ENCODE data around the gene SEZ6L2.
A peak's percentile ranks its signal among the peaks of the same experiment; 100 is the strongest.
"Not testable (repeated sequence)": the region's sequence is repeated elsewhere in the genome, so short reads cannot be mapped to it uniquely, and the experiment has no call there.

The SEZ6L2 gene

GRCh38 chr16:29881050-29881449 is 18.3 kb downstream of the SEZ6L2 start:
- no peak for DNase-seq

DNA sequence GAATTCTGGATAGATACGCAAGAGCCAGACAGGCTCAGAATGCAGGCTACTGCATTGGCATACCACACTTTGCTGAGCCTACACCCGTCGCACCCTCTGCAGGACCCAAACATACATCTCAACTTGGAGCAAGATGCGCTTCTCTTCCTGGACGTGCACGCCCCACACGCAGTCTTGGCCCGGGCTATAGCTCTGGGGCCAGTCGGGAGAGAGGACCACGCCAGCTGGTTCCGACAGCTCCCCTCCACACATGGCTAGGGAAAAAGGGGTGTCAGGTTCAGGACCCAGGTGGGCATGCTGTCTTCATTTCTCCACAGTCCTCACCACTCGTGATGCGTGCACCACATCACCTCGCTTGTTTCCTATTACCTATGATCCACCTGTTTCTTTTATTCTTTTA is 21.2 kb downstream of the SEZ6L2 start:
- no peak for DNase-seq

DNA sequence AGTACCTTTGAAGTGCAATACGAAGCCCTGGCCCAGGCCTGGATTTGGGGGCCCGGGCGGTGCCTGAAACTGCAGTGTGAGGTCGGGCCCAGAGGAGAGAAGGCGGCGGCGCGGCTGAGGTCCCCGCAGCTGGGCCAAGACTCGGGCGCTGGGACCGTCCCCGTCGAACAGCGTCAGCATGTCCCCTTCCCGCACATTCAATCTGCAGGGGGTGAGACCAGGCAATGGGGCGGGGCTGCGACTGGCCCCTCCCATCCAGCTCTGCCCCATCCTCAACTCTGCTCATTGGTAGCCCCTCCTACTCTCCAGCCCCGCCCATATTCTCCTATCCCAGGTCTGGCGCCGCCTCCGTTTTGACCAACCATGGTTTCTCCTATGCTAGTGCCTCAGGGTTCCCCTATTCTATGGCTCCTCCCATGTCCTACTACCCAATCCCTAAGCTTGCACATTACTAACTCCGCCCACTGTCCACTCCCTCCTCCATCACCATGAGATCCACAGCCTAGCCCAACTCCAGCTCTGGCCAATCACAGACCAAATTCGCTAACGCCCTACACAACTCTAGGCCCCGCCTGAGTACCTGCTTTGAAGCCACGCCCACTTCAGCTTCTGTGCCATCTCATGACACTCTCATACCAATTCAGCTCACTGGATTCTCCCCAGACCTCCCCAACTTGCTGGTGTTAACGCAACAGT is 21.9 kb downstream of the SEZ6L2 start:
- DNase-seq: peak; percentile 37

DNA sequence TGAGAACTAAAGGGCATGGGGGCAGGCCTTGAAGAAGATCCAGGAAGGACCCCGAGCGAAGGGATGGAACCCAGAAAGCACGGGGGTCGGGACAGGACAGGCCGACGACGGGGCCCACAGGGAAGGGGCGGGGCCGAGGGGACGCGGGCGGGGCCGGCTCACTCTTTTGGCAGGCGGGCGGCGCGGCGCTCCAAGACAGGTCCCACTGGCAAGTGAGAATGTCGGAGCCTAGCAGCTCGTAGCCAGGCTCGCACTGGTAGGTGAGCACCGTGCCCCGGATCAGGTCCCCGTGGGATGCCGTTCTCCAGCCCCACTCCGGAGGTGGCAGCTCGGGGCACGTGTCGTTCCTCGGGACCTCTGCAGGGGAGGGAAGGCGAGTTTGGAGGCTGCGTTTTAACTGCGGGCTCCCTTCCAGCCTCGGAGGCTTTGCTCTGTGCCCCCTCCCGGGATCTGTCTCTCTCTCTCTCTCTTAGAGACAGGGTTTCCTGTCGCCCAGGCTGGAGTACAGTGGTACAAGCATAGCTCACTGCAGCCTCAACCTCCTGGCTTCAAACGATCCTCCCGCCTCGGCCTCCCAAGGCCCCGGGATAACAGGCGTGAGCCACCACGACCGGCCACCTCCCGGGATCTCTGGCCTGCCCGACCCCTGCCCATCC is 22.6 kb downstream of the SEZ6L2 start:
- peak; percentile 29 for DNase-seq

DNA sequence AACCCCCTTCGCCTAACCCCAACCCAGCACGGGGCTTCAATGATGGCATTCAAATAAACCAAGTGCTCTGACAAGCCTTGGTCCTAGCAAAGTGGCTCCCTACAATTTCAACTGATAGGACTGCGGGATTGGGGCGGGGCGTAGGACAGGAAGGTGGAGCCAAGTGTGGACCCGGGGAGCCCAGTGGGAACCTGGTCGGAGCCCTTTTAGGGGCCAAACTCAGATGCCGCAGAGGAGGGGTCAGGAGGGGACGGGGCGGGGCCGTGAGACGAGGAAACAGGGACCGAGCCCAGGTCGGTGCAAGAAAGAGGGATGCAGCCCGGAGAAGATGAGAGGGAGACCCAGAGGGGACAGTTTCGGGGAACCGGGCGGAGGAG is 23.1 kb downstream of the SEZ6L2 start:
- DNase-seq: no peak

- DNase-seq: no peak
Measured at GRCh38 chr16:29875206-29875605, 24.1 kb downstream of the SEZ6L2 start.

- no peak for DNase-seq
Measured at GRCh38 chr16:29873319-29873718, 26.0 kb downstream of the SEZ6L2 start.

DNA sequence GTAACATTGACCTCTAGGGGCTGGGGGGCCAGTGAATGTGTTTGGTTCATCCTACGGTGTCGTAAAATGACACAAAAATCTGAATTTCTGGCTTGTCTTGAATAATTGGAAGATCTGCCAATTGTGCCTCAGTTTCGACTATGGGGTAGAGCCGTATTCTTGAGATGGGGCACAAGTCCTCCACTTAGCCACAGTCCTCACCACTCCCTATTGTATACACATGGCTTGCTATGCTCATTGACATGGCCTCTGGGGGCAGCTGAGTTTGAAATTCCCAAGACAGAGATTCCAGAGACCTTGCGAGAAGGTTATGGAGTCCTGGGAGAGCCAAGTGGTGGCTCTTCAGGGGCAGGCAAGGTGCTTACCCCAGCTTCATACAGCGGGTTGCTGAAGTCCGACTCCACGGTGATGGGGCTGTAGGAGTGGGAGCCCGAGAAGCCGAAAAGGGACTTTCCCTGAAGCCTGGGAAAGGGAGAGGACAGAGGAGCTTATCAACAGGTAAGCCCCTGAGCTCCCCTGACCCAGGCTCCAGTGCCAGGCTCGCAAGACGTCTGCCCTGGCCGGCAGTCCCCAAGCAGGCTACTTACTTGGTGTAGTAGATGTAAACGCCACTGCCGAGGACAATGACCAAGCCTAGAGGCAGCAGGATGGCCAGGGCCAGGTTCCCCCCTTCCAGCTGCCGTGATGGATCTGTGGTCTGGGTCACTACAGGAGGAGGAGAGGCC is 27.4 kb downstream of the SEZ6L2 start:
- no peak for DNase-seq

GRCh38 chr16:29869067-29869466 is 30.3 kb downstream of the SEZ6L2 start:
- DNase-seq: not testable (repeated sequence)

- DNase-seq: no peak
Measured at GRCh38 chr16:29868396-29869009, 30.8 kb downstream of the SEZ6L2 start.

DNA sequence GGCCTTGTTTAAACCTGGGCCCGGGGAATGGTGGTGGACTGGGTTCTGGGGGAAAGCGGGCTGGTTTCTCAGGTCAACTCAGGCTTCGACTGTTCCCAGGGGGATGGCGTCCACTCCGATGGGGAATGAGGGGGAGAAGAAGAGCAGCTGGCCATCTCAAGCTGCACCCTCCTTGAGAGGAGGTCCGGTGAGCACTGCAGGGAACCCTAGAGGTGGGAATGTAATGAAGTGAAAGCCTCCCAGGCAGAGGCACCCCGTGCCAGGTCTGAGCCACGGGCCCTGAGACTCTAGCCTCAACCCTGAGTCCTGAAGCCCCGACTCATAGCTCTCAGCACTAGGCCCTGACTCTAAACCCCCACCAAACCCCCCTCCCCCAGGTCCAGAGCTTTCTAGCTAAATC is 35.1 kb downstream of the SEZ6L2 start:
- no peak for DNase-seq

- no peak for DNase-seq
Measured at GRCh38 chr16:29863669-29863984, 35.7 kb downstream of the SEZ6L2 start.

GRCh38 chr16:29862884-29863668 is 36.3 kb downstream of the SEZ6L2 start, which contains the start of gene CDIPT:
Gene CDIPT (minus strand): TSS chr16:29863226. CDS start chr16:29862857, 369 bp downstream.
- DNase-seq: peak; percentile 90

DNA sequence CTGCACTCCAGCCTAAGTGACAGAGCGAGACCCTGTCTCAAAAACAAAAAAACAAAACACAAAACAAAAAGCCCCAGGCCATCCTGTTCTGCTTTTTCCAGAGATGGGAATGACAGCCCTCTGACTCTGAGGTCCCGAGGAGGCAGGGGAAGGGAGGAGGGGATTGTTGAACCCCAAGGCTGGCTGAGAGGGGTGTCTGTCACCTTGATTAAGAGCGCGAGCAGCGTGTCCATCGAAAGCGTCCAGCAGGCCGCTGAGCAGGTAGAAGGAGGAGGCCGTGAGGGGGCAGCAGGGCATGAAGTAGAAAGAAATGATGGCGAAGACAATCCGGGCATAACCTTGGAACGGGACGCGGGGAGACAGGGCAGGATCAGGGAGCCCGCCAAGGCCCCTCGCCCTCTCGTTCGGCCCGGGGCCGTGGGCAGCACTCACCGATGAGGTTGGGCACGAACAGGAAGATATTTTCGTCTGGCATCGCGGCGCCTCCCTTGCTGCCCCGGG is 36.9 kb downstream of the SEZ6L2 start:
- no peak for DNase-seq

GRCh38 chr16:29860218-29860617 is 39.1 kb downstream of the SEZ6L2 start:
- no peak for DNase-seq

- DNase-seq: no peak
Measured at GRCh38 chr16:29858974-29859373, 40.4 kb downstream of the SEZ6L2 start.

GRCh38 chr16:29858149-29858849 is 41.1 kb downstream of the SEZ6L2 start:
- DNase-seq: no peak

- DNase-seq: no peak
Measured at GRCh38 chr16:29857133-29857760, 42.1 kb downstream of the SEZ6L2 start.

DNA sequence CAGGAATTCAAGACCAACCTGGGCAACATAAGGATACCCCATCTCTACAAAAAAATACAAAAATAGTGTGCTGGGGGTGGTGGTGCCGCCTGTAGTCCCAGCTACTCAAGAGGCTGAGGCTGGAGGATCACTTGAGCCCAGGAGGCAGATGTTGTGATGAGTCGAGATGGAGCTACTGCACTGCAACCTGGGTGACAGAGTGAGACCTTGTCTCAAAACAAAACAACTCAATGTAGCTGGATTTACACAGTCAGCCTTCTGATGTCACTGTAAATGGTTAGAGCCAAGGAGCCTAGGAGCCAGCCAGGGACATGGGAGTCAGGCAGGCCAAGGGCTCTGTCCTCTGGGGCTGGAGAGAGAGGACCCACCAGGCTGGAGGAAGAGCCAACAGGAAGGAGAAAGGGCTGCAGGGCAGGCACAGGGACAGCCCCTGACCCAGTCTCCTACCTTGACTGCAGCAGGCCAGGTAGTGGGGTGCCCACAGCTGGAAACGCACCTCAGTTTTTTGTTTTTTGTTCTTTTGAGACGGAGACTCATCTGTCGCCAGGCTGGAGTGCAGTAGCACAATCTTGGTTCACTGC is 44.7 kb downstream of the SEZ6L2 start:
- no peak for DNase-seq

GRCh38 chr16:29852654-29853053 is 46.7 kb downstream of the SEZ6L2 start:
- no peak for DNase-seq

GRCh38 chr16:29850998-29851397 is 48.4 kb downstream of the SEZ6L2 start:
- no peak for DNase-seq
